Activated naive CD8-positive, alpha-beta T cell treated with anti-CD3 and anti-CD28 coated beads for 36 hours (primary cell): ENCODE results near the gene PLEKHG4. TPM values are rescaled to one million over a fixed set of nuclear protein-coding genes. Genes with fewer than 3 reads are reported as not detected.

Source experiments
- DNase-seq: peaks from one replicate; pipeline ENCODE4 v3.0.0; 2021
- H3K27ac Mint-ChIP-seq: one replicate; pipeline ENCODE4 v1.8.0; 2022; ENCODE audit warnings: mild to moderate bottlenecking, moderate library complexity, mixed read lengths
- H3K27me3 Mint-ChIP-seq: one replicate; pipeline ENCODE4 v1.8.0; 2022; ENCODE audit warnings: mild to moderate bottlenecking, mixed read lengths
- H3K36me3 Mint-ChIP-seq: one replicate; pipeline ENCODE4 v1.8.0; 2021; ENCODE audit warnings: mild to moderate bottlenecking, mixed read lengths
- H3K4me1 Mint-ChIP-seq: one replicate; pipeline ENCODE4 v1.8.0; 2021; ENCODE audit warnings: mixed read lengths
- H3K4me3 Mint-ChIP-seq: one replicate; pipeline ENCODE4 v1.8.0; 2022; ENCODE audit warnings: mild to moderate bottlenecking, moderate library complexity, mixed read lengths
- H3K9me3 Mint-ChIP-seq: one replicate; pipeline ENCODE4 v1.8.0; 2022; ENCODE audit warnings: mixed read lengths
- total RNA-seq, 2 experiments: library from RNA; stranded (reverse); gene quantifications; one replicate each; pipeline ENCODE4 v1.2.3, GENCODE V29; 2021

PLEKHG4 gene
- total RNA-seq, 2 experiments from 2014 or later = 30.8 to 37.0 TPM

GRCh38 chr16:67250045-67250327 lies 29.3 kb upstream of the PLEKHG4 start:
- DNase-seq = no peak
- Mint-ChIP-seq H3K27me3 (peaks cover 6% of the 10 kb centered on the region), H3K4me1 (peaks cover 28% of the 10 kb centered on the region), H3K27ac (no peak overlapping the region), H3K9me3 (no peaks in the 10 kb centered on the region), H3K36me3 (peaks cover 10% of the 10 kb centered on the region), H3K4me3 (peak overlapping the region; percentile 79)

DNA sequence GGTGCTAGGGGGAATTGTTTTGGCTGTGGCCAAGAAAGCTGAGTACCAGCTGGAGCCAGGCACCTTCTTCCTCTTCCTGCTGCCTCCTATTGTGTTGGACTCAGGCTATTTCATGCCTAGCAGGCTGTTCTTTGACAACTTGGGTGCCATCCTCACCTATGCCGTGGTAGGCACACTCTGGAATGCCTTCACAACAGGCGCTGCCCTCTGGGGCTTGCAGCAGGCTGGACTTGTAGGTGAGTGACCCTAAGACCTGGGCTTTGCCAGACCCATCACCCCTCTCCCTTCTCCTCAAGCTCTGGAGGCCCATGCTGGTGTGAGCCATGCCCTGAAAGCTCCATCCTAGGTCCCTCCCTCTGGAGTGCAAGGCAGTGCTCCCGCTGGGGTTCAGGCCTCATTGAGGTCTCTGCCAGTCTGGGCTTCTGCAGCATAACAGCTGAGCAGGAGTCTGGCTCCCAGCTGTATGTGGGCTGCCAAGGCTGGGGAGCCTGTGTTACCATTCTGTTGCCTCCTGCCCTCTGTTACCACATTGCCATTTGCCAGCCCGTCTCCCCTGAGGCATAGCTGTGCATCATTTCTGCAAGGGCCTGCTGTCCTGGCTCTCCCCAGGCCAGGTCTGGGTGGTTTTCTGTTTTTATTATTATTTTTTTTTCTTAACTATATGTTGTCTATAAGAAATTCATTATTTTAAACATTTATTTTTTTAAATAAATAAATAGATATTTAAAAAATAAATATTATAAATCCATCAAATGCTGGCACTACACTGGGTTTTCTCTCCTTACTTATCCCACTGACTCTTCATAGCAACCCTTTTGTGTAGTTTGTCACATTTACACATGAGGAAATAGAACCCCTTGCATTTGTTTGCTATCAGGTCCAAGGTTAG lies 26.5 kb upstream of the PLEKHG4 start:
- Mint-ChIP-seq H3K4me1 (peaks cover 16% of the 10 kb centered on the region), H3K9me3 (no peaks in the 10 kb centered on the region), H3K27me3 (peaks cover 6% of the 10 kb centered on the region), H3K36me3 (peaks cover 10% of the 10 kb centered on the region), H3K4me3 (no peak overlapping the region), H3K27ac (no peak overlapping the region)
- no peak for DNase-seq

DNA sequence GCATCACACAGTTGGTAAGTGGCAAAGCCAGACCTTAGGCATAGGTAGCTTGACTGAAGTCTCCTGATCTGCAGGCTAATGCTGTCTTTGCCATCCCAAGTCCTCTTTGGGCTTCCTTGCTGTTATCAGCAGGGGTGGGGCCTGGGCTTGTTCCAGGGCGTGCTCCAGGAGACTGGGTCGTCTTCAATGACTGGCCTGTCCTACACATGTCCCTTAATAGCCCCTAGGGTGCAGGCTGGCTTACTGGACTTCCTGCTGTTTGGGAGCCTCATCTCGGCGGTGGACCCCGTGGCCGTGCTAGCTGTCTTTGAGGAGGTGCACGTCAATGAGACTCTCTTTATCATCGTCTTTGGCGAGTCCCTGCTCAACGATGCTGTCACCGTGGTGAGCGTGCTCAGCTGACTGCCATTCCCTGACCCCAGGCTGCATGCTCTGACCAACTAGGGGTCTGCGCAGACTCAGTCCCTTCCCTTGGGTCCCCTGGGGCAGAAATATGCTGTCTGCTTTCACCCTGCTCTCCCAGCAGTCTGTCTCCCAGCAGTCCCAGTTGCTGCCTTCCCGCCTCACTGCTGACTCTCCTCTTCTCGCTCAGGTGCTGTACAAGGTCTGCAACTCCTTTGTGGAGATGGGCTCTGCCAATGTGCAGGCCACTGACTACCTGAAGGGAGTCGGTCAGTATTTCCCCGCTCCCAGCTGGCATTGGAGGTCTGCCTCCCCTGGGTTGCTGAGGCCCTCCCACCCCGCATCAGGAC lies 24.4 kb upstream of the PLEKHG4 start:
- Mint-ChIP-seq H3K36me3 (peaks cover 13% of the 10 kb centered on the region), H3K4me3 (no peak overlapping the region), H3K9me3 (no peaks in the 10 kb centered on the region), H3K27ac (no peak overlapping the region), H3K4me1 (peaks cover 3% of the 10 kb centered on the region), H3K27me3 (peaks cover 4% of the 10 kb centered on the region)
- no peak for DNase-seq

DNA sequence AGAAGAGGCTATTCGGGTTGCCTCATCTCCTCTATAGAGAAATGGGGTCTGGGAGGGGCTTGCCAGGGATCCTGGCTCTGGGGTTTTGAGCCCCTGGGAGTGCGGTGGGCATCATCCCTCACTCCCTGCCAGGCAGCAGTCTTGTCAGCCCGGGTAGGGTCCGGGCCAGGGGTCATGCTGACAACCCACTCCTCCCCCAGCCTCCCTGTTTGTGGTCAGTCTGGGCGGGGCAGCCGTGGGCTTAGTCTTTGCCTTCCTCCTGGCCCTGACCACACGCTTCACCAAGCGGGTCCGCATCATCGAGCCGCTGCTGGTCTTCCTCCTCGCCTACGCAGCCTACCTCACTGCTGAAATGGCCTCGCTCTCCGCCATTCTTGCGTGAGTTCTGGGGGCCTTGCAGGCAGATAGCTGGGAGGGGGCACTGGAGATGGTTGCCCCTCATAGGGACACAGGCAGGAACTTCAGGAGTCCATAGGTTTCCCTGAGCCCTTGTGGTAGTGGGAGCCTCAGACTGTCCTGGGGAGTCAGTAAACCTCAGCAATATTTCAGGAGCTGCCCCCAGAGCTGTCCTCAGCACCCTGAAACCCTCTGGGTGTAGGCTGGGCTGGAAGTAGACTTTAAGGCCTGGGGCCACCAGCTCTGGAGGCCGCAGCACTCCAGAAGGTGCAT lies 23.6 kb upstream of the PLEKHG4 start:
- Mint-ChIP-seq H3K4me1 (no peaks in the 10 kb centered on the region), H3K27ac (no peak overlapping the region), H3K36me3 (peaks cover 16% of the 10 kb centered on the region), H3K4me3 (no peak overlapping the region), H3K27me3 (peaks cover 7% of the 10 kb centered on the region), H3K9me3 (no peaks in the 10 kb centered on the region)
- no peak for DNase-seq

- H3K27ac Mint-ChIP-seq = no peak overlapping the region
- H3K4me3 Mint-ChIP-seq = no peak overlapping the region
These were observed 22.6 kb upstream of the PLEKHG4 start for GRCh38 chr16:67256701-67257230.

DNA sequence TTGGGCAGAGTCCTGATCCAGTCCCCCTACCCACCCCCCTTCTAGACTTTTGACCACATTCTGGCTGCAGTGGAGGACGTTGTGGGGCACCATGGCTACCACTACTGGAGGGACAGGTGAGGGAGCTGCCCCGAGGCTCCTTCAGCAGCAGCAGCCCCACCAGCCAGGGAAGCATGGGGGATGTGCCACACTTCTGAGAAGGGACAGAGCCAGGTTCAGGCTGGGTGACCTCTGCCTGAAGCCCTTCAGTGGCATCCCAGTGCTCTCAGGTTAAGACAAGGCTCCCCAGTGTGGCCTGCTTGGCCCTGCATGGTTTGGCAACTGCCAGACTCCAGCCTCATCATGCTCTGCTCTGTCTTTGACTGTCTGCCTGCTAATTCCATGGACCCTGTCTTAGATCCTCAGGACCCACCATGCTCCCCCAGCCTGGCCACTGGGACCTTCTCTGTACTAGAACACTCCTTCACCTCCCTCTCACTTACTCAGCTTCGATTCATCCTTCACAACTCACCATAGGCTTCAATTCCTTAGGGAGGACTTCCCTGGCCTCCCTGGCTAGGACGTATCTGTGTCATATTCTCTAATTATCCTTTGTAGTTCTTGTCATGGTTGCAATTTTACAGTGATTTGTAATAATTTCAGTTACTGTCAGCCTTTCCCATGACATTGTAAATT lies 21.7 kb upstream of the PLEKHG4 start:
- Mint-ChIP-seq H3K9me3 (no peaks in the 10 kb centered on the region), H3K27ac (no peak overlapping the region), H3K27me3 (peaks cover 7% of the 10 kb centered on the region), H3K36me3 (peaks cover 16% of the 10 kb centered on the region), H3K4me1 (no peaks in the 10 kb centered on the region), H3K4me3 (no peak overlapping the region)
- no peak for DNase-seq

More at GRCh38 chr16:67256701-67257230, 22.6 kb upstream of the PLEKHG4 start:
- DNase-seq = no peak
- Mint-ChIP-seq H3K36me3 (peaks cover 18% of the 10 kb centered on the region), H3K9me3 (no peaks in the 10 kb centered on the region), H3K27me3 (peaks cover 7% of the 10 kb centered on the region), H3K4me1 (no peaks in the 10 kb centered on the region)

DNA sequence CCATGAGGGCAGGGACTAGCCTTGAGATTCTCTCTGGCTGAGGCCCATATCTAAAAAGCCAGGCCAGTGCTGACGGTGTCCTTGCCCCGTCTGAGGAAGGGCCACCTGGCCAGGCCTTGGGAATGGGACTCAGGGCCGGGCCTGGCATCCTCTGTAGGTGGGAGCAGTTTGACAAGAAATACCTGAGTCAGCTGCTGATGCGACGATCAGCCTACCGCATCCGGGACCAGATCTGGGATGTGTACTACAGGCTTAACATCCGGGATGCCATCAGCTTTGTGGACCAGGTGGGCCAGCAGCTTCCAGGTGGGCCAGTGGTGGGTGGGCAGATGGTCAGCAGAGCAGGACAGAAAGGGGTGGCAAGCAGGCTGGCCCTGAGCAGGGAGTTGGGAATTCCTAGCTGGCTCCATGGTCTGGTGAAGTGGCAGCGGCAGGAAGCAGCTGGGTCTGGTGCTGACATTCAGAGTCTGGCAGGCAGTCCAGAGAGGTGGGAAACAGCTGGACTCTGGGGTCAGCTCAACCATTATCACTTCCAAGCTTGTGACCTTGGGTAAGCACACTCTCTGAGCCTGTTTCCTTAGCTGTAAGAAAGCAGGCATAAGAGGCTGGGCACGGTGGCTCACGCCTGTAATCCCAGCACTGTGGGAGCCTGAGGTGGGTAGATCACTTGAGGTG lies 21.0 kb upstream of the PLEKHG4 start:
- Mint-ChIP-seq H3K9me3 (no peaks in the 10 kb centered on the region), H3K4me3 (no peak overlapping the region), H3K27ac (no peak overlapping the region)

GRCh38 chr16:67259705-67260104 lies 19.6 kb upstream of the PLEKHG4 start:
- H3K36me3 Mint-ChIP-seq = peaks cover 10% of the 10 kb centered on the region
- no peak for DNase-seq
- H3K27me3 Mint-ChIP-seq = peaks cover 12% of the 10 kb centered on the region
- H3K27ac Mint-ChIP-seq = no peak overlapping the region
- H3K9me3 Mint-ChIP-seq = no peaks in the 10 kb centered on the region
- no peaks in the 10 kb centered on the region for H3K4me1 Mint-ChIP-seq
- no peak overlapping the region for H3K4me3 Mint-ChIP-seq

More for the DNA sequence above, 21.0 kb upstream of the PLEKHG4 start:
- peaks cover 15% of the 10 kb centered on the region for H3K36me3 Mint-ChIP-seq
- H3K4me1 Mint-ChIP-seq = no peaks in the 10 kb centered on the region
- peaks cover 11% of the 10 kb centered on the region for H3K27me3 Mint-ChIP-seq
- DNase-seq = no peak

- H3K36me3 Mint-ChIP-seq = peaks cover 10% of the 10 kb centered on the region
- no peaks in the 10 kb centered on the region for H3K9me3 Mint-ChIP-seq
- no peaks in the 10 kb centered on the region for H3K4me1 Mint-ChIP-seq
- no peak for DNase-seq
- H3K4me3 Mint-ChIP-seq = no peak overlapping the region
- H3K27ac Mint-ChIP-seq = no peak overlapping the region
- H3K27me3 Mint-ChIP-seq = peaks cover 12% of the 10 kb centered on the region
These were observed 18.8 kb upstream of the PLEKHG4 start for GRCh38 chr16:67260426-67261063.

GRCh38 chr16:67263201-67263600 lies 16.1 kb upstream of the PLEKHG4 start:
- no peaks in the 10 kb centered on the region for H3K4me1 Mint-ChIP-seq
- H3K36me3 Mint-ChIP-seq = peaks cover 8% of the 10 kb centered on the region
- H3K4me3 Mint-ChIP-seq = no peak overlapping the region
- H3K27me3 Mint-ChIP-seq = peaks cover 12% of the 10 kb centered on the region
- DNase-seq = no peak
- H3K9me3 Mint-ChIP-seq = no peaks in the 10 kb centered on the region
- peak overlapping the region; percentile 17 for H3K27ac Mint-ChIP-seq

DNA sequence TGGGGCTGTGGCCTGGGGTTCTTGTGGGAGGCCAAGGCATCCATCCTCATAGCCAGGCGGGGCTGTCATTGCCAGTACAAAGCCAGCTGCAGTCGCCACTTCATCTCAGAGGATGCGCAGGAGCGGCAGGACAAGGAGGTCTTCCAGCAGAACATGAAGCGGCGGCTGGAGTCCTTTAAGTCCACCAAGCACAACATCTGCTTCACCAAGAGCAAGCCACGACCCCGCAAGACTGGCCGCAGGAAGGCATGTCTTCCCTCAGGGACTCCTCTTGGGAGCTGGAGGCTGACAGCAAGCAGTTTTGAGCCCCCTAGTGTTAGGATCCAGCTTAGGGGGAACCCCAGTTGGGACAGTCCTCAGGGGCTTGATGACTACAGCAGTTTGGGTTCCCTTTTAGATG lies 15.1 kb upstream of the PLEKHG4 start:
- H3K9me3 Mint-ChIP-seq = no peaks in the 10 kb centered on the region
- H3K4me1 Mint-ChIP-seq = no peaks in the 10 kb centered on the region
- peaks cover 8% of the 10 kb centered on the region for H3K36me3 Mint-ChIP-seq
- H3K4me3 Mint-ChIP-seq = no peak overlapping the region
- no peak for DNase-seq
- peaks cover 12% of the 10 kb centered on the region for H3K27me3 Mint-ChIP-seq
- no peak overlapping the region for H3K27ac Mint-ChIP-seq

DNA sequence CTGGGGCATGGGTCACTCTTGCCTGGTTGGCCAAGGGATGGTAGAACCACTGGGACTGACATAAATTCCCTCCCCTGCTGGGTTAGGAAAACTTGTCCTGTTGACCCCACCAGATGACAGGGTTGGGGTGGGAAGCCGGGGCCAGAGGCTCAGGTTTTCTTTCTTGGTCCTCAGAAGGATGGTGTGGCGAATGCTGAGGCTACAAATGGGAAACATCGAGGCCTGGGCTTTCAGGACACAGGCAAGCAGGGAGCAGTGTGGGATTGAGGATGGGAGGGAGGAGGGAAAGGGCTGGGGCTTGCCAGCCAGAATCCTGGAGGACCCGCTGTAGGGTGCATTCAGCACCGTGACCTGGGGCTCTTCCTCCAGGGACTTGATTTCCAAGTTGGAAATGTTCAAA lies 14.5 kb upstream of the PLEKHG4 start:
- Mint-ChIP-seq H3K36me3 (peaks cover 6% of the 10 kb centered on the region), H3K4me3 (no peak overlapping the region), H3K4me1 (no peaks in the 10 kb centered on the region), H3K27me3 (peaks cover 8% of the 10 kb centered on the region), H3K27ac (no peak overlapping the region), H3K9me3 (no peaks in the 10 kb centered on the region)
- no peak for DNase-seq

DNA sequence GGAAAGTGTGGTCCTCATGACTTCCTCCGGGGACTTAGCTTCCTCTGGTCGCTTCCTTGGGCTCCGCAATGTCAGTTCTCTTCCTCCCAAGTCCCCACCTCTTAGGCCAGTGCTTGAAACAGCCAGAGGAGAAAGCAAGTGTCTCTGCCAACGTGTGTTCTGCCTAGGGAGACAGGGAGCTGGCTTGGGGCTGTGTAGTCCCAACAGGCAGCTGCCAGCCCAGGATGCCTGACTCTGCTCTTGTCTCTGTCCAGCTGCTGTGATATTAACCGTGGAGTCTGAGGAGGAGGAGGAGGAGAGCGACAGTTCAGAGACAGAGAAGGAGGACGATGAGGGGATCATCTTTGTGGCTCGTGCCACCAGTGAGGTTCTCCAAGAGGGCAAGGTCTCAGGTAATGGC lies 13.5 kb upstream of the PLEKHG4 start:
- peaks cover 3% of the 10 kb centered on the region for H3K36me3 Mint-ChIP-seq
- H3K4me1 Mint-ChIP-seq = no peaks in the 10 kb centered on the region
- no peak overlapping the region for H3K27ac Mint-ChIP-seq

DNA sequence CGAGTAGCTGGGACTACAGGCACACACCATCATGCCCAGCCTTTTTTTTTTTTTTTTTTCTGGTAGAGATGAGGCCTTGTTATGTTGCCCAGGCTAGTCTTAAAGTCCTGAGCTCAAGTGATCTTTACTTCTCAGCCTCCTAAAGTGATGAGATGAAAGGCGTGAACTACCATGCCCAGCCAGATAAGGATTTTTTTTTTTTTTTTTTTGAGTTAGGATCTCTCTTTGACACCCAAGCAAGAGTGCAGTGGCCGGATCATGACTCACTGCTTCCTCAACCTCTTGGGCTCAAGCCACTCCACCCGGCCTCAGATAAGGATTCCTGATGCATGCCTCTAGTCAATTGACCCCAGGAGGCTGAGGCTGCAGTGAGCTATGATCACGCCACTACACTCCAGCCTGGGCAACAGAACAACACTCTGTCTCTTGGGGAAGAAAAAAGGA lies 11.2 kb upstream of the PLEKHG4 start:
- peaks cover 2% of the 10 kb centered on the region for H3K27me3 Mint-ChIP-seq

More for the DNA sequence above, 13.5 kb upstream of the PLEKHG4 start:
- Mint-ChIP-seq H3K27me3 (peaks cover 4% of the 10 kb centered on the region), H3K4me3 (no peak overlapping the region), H3K9me3 (no peaks in the 10 kb centered on the region)
- DNase-seq = no peak

More for the DNA sequence above, 11.2 kb upstream of the PLEKHG4 start:
- Mint-ChIP-seq H3K9me3 (no peaks in the 10 kb centered on the region), H3K4me1 (no peaks in the 10 kb centered on the region), H3K36me3 (peaks cover 1% of the 10 kb centered on the region), H3K4me3 (no peak overlapping the region), H3K27ac (no peak overlapping the region)
- DNase-seq = no peak
